ENCODE results near the gene MYO7A.

DNA sequence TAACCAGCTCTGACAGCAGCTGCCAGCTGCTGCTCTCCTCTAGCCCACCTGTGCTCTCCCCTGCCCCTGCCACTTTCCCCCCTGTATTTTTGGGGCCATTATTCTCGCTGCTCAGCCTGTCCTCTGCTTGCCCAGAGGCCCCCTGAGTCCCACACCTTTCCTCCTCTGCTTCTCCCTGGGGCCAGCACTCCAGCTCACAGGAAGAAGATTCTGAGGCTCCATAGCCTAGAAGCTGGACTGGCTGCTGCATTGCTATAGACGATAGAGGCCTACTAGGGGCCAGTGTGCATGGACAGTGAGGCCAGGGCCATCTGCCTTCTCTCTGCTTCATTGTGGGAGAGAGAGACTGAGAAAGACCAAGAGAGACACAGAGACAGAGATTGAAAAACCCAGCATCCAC is 24.7 kb upstream of the MYO7A start:
- TF ChIP-seq, protein P1, sequence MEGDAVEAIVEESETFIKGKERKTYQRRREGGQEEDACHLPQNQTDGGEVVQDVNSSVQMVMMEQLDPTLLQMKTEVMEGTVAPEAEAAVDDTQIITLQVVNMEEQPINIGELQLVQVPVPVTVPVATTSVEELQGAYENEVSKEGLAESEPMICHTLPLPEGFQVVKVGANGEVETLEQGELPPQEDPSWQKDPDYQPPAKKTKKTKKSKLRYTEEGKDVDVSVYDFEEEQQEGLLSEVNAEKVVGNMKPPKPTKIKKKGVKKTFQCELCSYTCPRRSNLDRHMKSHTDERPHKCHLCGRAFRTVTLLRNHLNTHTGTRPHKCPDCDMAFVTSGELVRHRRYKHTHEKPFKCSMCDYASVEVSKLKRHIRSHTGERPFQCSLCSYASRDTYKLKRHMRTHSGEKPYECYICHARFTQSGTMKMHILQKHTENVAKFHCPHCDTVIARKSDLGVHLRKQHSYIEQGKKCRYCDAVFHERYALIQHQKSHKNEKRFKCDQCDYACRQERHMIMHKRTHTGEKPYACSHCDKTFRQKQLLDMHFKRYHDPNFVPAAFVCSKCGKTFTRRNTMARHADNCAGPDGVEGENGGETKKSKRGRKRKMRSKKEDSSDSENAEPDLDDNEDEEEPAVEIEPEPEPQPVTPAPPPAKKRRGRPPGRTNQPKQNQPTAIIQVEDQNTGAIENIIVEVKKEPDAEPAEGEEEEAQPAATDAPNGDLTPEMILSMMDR (IDR thresholded peaks at IDR 0.05), result no peak
- no peak for TF ChIP-seq ZFX (IDR thresholded peaks at IDR 0.05; ENCODE audit: borderline replicate concordance)
